HG03108 (cell line): Measurements from ENCODE around the gene CREB3L2.
A peak's percentile ranks its signal among the peaks of the same experiment; 100 is the strongest.
"Not testable (repeated sequence)": the region's sequence is repeated elsewhere in the genome, so short reads cannot be mapped to it uniquely, and the experiment has no call there.

Experiments used
- ATAC-seq: cut with Tn5 transposase; IDR thresholded peaks from one replicate; pipeline ENCODE4 v1.9.1; 2021; ENCODE audit warnings: moderate library complexity; ENCODE audit not compliant: unreplicated experiment

Gene CREB3L2

DNA sequence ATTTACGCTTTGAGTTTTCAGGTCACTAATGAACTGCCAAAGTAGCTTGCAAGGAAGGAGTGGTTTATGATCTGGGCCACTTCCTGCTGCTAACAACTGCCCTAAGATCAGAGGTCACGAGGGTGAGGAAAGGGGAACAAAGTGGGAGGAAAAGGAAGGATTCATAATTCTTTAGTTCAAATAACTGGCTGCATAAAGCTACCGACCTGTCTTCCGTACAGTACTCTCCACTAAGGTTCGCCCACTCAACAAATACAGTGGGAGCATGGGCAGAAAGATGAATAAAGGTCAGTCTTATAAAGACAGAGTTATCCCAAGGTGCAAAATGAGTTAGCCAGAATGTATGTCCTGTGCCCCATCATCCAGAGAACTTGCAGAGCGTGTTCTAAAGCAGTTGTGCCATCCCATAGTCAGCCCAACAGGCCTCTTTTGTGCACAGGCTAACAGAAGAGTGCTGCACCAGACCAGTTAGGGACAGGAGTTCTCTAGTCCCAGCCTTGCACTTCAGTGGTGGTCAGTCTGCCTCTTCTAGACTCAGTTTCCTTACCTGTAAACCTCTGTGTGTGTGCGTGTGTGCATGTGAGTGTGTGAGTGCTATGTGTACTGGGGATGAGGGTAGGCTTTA is 65.9 kb downstream of the CREB3L2 start:
- no peak for ATAC-seq

DNA sequence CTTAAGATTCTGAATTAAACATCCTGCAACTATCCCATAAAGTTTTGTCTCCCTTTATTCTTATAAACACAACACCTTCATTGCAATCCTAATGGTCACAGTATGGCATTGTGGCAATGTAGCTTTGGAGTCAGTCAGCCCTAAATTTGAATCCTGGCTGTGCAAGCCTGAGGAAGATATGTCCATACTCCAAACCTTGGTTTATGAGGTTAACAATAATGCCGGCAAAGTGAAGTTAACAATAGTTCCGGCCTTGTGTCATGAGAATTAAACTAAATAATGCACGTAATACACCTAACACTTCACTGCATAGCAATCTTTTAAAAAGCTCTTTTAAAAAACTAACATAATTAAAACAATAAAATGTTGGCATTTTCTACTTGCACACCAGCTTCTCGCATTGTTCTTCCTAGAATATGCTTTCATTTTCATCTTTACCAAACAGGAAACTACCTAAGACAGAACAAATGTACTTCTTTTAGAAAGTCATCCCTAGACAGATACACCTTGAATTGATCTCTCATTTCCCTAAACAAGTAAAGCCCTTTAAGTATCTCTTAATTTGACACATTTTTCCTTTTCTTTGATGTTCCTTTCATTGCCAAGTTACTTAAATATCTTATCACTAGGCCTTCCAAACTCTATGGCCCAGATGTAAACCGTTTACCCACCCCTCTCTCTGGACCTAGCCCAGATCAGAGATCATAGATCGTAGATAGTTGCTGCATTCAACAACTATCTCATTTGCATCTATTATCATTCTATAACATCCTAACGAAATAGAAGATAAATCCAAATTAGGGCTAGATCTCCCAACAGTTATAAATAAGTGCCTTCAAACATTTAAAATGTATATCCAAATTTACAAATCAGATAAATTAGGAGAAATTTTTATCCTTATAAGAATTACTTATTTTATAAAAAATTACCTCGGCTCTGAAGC is 66.7 kb downstream of the CREB3L2 start:
- ATAC-seq = peak; percentile 77

DNA sequence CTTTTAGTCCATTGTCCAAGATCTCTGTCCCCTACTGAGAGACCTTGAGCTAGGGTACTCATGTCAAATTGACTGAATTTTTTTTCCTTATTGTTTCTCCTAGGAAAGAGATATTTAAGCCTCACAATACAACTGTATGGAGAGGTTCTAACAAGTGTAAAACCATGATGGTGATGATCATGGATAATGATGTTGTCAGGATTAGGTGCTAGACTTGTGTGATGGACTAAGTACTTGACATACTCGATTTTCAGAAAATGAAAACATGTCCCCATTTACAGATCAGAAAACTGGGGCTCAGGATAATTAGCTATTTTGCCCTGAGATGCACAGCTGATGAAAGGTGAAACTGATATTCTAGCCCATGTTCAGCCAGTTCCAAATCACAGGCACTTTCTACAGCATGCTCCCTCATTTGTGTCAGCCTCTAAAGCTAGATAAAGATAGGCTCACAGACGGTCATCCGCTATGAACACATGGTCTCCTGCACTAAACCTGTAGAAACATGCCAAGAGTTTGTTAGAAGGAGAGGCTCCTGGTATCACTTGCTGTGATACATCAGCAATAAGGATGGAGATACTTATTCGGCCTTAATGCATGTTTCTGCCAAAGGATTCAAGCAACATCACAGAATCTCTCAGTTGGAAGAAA is 67.6 kb downstream of the CREB3L2 start:
- ATAC-seq = no peak

DNA sequence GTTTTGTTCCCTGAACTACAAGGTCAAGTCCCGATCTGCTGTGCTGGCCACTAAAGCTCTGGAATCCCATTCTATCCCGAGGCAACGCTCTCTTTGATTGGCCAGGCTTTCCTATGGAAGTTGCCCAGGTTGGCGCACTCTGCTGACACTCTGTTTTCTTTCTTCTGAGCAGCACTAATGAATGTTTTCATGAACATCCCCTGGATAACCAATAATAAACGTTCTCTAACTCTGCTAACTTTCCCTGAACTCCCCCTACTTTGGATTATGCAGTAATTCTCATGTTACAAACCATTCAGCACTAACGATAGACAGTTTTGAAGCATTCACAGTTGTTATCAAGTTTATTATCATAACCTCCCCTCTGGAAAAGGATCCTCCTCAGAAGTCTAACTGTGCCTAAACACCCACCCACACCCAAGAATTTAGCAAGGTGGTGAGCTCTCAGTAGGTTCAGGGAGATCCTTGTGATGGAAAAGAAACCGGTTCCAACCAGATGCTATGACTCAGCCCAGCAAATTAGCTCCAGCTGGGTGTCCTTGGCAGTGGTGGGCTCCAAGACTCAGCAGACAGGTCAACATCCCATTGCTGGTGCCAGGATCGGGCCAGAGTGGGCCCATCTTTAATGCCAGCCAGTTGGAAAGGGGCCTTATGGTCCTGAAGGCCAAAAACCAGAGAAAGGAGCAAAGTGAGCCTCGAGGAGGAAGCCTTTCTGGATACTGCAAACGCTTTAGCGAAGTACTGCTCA is 68.4 kb downstream of the CREB3L2 start:
- ATAC-seq = no peak

DNA sequence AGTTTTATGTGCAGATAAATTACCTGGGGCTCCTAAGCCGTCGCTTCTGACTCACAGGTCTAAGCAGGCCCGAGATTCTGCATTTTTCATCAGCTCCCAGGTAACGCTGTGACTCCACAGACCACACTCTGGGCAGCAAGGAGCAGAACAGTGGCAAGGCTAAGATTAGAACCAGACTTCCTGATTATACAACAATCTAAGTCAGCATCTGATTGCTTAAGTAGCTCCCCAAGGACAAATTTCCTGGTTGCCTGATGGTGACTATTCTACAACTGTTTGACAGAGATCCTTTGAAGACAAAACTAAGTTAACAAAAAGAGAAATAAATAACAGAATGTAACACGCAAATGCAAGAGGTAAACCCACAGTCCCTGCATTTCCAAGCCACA is 69.0 kb downstream of the CREB3L2 start:
- no peak for ATAC-seq

DNA sequence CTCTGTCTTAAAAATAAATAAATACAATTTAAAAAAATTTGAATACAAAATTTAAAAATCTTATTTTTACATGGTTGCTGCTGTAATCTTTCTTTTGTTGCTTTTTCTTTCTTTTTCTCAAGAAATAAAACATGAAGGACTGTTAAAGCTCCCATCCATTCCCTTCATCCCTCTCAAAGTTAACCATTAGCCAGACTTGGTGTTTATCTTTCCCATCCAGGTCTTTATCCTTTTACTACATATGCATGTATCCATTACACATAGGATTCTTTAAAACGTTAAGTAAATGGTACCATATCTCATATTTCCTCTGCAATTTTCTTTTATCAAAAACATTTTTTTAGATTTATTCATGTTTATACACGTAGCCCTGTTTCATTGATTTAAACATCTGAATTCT is 70.1 kb downstream of the CREB3L2 start:
- ATAC-seq = no peak

DNA sequence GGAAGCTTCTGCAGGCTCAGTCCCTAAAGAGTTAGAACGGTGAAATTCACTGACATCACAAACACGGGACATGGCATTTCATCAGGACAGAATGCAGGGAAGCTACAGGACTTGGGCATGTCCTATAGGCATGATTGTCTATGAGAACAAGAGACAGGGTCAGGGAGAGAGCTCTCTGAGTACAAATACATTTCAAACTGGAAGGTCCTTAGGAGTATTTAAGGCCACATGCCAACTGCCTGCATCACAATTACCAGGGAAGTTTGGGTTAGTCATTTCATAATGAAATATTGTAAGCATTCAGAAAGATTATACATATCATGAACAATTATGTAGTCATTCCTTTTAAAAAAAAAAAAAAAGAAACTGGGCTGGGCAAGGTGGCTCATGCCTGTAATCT is 71.3 kb downstream of the CREB3L2 start:
- no peak for ATAC-seq

DNA sequence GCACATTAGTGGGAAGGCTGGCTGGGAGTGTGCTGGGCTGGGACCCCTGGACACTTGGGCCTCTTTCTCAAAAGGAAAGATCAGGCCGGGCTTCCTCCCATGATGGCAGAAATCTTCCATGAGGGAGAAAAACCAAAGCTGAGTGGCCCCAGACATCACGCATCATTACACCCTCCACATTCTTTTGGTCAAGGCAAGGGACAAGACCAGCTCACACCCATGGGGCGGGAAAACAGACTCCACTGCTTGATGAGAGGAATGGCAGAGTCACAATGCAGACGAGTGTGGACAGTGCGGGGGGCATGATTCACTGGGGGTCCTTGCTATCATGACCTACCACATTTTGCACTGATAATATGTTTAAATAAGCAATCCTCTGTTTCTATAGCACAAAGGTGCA is 73.3 kb downstream of the CREB3L2 start:
- ATAC-seq = no peak

DNA sequence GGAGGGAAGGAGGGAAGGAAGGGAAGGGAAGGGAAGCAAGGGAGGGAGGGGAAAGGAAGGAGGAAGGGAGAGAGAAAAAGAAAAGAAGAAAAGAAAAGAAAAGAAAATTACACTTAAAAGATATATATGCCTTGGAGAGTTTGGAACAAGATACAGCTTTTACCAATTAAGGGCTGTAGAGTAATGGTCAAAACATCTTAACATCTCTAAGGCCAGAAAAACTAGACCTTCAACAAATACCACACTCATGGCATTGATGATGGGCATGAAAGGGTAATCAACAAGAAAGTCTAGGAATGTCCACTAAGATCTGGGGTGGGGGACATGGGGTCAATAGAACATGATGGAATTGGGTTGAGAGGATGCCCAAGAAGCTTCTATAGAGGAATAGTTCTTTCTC is 74.5 kb downstream of the CREB3L2 start:
- ATAC-seq = no peak

DNA sequence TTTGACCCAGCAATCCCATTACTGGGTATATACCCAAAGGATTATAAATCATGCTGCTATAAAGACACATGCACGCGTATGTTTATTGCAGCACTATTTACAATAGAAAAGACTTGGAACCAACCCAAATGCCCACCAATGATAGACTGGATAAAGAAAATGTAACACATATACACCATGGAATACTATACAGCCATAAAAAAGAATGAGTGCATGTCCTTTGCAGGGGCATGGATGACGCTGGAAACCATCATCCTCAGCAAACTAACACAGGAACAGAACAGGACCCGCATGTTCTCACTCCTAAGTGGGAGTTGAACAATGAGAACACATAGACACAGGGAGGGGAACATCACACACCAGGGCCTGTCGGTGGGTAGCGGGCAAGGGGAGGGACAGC is 75.7 kb downstream of the CREB3L2 start:
- not testable (repeated sequence) for ATAC-seq

DNA sequence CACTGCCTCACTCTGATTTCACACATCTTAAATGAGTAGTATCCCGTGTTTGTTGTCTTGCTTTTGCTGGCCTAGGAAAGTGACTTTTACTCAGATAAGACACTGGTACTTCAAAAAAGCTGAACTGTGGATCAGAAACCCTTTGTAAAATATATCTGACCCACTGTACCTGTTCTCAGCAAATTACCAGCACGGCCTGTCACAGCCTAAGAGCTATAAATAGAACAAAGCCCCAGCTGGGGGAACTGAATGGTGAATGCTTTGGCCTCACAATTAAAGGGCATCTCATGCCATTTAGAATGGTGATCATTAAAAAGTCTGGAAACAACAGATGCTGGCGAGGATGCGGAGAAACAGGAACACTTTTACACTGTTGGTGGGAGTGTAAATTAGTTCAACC is 76.1 kb downstream of the CREB3L2 start:
- ATAC-seq = no peak

DNA sequence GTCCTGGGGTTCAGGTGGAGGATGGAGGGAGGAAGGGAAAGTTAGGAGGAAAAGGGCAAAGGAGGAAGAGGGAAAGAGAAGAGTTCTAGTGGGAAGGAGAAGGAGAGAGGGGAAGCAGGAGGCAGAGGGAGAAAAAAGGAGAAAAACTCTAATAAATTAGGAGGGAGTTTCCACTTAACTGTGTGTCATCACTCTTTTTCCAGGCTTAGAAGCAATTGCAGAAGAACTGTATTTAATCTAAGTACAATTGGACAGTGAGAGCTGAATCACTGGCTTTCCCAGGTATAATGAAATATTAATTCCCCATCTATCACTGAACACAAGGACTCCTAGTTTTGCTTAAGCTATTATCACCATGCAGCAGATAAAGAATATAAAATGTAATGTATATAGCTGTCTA is 76.8 kb downstream of the CREB3L2 start:
- no peak for ATAC-seq

DNA sequence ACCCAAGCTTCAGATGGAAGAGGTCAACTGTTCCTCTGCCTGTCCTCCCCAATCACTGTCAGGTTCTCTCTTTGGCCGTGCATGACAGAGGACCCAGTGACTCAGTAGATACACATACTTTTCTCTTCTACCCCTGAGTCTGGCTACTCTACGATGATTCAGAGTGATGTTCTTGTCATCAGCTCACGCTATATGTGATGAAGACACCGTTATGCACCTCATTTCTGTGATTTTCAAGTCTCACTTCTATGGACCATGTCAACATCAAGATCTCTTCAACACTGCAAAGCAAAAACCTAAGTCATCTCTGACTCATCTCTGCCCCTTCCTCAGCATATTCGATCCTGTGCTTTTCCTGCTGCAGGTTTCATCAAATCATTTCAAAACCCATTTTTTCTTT is 78.5 kb downstream of the CREB3L2 start:
- no peak for ATAC-seq

DNA sequence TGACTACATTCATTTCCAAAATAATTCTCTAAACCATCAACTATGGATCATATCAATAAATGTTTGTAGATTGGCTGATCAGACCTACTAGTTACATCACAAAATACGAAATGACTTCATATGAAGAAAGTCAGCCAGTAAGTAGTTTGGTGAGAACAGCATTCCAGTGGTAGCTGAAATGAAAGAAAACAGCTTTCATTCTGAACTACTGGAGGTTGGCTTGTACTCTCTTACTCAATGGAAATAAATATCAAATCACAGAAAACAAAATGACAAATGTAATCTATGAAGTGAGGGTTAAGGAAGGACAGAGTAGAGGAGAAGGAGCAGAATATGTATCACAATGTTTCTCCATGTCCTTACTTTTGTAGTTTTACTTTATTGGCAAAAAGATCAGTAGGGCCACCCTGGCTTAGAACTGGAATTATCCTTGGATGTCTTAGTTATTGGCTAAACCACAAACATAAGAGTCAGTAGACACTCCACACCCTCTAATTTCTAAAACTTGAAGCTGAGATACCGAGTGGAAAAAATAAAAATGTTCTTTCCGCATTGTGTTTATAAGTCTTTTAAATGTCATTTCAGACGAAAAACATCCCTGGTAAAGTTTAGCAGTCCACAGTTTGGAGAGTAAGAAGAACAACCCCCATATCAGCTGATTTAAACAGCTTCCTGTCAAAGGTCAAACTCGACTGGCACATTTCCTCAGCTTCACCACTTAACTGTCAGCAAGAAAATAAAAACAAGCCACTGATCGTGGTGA is 81.1 kb downstream of the CREB3L2 start:
- ATAC-seq = no peak

DNA sequence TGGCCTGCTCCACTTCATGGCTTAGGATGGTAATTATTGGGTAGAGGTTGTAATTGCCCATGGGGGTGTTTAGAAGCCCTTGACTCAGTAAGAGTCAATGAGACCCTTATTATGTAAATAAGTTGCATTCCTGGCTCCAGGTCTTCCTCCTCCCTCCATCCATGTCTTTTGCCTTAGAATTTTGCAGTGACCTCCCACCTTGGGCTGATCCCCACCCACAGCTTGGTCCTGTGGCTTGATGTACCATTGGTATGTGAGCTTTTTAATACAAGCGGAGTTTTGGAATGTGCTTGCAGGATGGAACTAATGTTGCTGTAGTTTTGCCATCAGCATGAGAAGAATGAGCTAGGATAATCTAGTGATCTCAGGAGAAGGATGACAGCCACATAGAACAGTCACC is 81.9 kb downstream of the CREB3L2 start:
- ATAC-seq = no peak

DNA sequence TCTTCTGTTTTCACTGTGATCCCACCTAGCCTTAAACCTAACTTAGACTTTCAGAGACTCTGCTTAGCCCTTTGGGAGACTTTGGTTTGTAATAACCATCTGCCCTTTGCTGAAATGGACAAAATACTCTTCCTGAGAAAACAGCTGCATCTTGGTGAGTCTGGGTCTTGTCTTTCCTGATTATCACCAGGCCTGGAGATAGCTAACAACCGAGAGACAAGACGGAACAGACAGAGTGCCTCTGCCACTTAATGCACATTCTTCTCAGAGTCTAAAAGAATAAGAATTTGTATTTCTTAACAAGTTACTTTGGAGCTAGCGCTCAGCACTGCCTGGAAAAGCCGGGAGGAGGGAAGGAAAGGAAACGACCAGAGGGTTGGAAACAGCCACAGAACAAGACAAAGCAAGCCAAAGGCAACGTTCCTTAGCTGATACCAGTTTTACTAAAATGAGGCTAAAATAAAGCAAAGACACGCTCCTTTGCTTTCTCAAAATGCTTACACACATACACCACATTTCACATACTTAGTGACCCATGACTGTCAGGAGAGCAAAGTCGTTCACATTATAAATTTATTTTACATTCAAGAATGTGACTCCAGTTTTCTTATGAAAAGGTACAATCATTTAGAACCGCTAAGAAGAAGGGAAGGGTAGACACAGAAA is 84.8 kb downstream of the CREB3L2 start:
- no peak for ATAC-seq

DNA sequence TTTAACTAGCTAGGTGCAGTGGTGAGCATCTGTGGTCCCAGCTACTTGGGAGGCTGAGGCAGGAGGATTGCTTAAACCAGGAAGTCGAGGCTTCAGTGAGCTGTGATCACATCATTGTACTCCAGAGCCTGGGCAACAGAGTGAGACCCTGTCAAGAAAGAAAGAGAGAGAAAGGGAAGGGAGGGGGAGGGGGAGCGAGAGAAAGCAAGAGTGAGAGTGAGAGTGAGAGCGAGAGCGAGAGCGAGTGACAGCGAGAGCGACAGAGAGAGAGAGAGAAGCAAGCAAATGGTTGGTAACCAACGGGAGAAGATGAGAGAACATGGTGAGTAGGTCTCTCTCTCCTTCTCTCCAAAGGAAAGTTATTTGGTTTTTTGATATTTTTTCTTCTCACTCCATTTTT is 85.3 kb downstream of the CREB3L2 start:
- ATAC-seq = no peak

DNA sequence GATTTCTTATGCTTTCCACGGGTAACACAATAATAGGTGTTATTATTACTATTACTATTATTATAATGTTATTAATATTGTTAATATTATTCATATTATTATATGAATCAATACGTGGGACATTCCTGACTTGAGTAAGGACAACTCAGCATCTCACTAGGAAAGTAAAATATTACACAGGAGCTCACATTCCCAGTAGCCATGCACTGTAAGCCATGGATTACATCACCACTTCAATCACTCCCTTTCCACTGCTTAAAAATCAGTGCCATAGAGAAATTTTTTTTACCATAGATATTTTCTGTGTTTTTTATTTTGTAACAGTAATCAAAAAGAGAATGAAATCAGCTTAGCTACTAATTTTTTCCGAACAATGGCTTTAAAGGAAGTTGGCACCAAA is 86.6 kb downstream of the CREB3L2 start:
- ATAC-seq = no peak

DNA sequence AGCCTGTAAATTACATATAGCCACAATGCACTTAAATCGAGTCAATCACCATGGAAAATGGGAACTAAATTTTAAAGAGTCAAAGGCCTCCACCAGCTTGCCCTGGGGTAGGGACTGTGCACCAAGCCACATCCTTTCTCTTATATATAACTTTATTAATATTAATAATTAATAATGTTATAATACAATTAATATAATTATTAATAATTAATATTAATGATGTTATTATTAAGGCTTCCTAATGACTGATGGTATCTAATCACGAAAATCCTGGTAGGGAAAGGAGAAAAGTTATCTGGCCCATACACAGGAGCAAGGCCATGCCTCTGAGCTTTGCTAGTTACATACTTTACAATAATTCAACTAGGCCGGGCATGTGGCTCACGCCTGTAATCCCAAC is 87.9 kb downstream of the CREB3L2 start:
- no peak for ATAC-seq

DNA sequence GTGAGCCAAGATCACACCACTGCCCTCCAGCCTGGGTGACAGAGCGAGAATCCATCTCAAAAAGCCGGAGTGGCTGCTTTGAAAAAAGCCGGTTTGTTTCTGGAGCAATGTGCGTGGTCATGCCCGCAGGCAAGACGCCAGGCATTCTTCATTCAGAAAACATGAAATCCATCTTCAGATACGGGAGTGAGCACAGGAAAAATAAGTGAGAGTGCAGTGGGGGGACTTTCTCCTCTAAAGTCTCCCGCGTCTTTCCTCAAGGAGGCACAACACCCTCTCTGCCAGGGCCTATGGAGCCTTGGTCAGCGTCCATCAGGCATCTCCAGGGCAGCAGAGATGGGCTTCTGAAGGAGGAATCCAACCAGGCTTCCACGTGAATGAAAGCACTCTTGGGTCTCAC is 92.8 kb downstream of the CREB3L2 start:
- ATAC-seq = no peak
